SK-N-SH treated with all-trans-retinoic acid at 6 μM for 48 hours (cell line): ENCODE results near the gene ANLN.

Source experiments
- ATAC-seq: fragments of 200-7000 bp; cut with Tn5 transposase; 3 replicates; pipeline ENCODE4 v1.9.1; 2020; ENCODE audit warnings: mild to moderate bottlenecking, moderate library complexity
- ARNTL ChIP-seq: fragments of 450-650 bp; formaldehyde crosslinking; IDR thresholded peaks from 2 replicates; pipeline ENCODE4 v1.5.0; 2020; ENCODE audit warnings: low read depth, mild to moderate bottlenecking, moderate library complexity, borderline replicate concordance
- BACH2 ChIP-seq: fragments of 250-450 bp; sonication (Bioruptor Pico); IDR thresholded peaks from 2 replicates; pipeline ENCODE4 v1.9.0; 2021; ENCODE audit warnings: mild to moderate bottlenecking, borderline replicate concordance
- CSDC2 ChIP-seq: fragments of 250-450 bp; sonication (Bioruptor Pico); IDR thresholded peaks from 2 replicates; pipeline ENCODE4 v1.5.0; 2020; ENCODE audit warnings: mild to moderate bottlenecking, moderate library complexity
- CSRNP3 ChIP-seq: fragments of 250-450 bp; sonication (Bioruptor Pico); IDR thresholded peaks from 2 replicates; pipeline ENCODE4 v1.5.1; 2021; ENCODE audit warnings: mild to moderate bottlenecking, moderate library complexity
- ESRRG ChIP-seq: fragments of 250-450 bp; sonication (Bioruptor Pico); IDR thresholded peaks from 2 replicates; pipeline ENCODE4 v1.6.1; 2021; ENCODE audit warnings: mild to moderate bottlenecking
- GLIS3 ChIP-seq: fragments of 250-450 bp; sonication (Bioruptor Pico); IDR thresholded peaks from 2 replicates; pipeline ENCODE4 v1.5.0; 2020; ENCODE audit warnings: mild to moderate bottlenecking, moderate library complexity
- ISL1 ChIP-seq: fragments of 250-450 bp; sonication (Bioruptor Pico); IDR thresholded peaks from 2 replicates; pipeline ENCODE4 v2.1.2; 2022; ENCODE audit warnings: mild to moderate bottlenecking, moderate library complexity
- OSR1 ChIP-seq: fragments of 250-450 bp; sonication (Bioruptor Pico); IDR thresholded peaks from 2 replicates; pipeline ENCODE4 v1.8.0; 2022; ENCODE audit warnings: moderate library complexity, mild to moderate bottlenecking, inconsistent platforms
- PATZ1 ChIP-seq: fragments of 250-450 bp; sonication (Bioruptor Pico); IDR thresholded peaks from 2 replicates; pipeline ENCODE4 v1.8.0; 2020; ENCODE audit warnings: mild to moderate bottlenecking, moderate library complexity, borderline replicate concordance
- POU6F1 ChIP-seq: fragments of 250-450 bp; sonication (Bioruptor Pico); IDR thresholded peaks from 2 replicates; pipeline ENCODE4 v1.8.0; 2021; ENCODE audit warnings: low read depth, mild to moderate bottlenecking, moderate library complexity, borderline replicate concordance
- PPARA ChIP-seq: fragments of 250-450 bp; sonication (Bioruptor Pico); IDR thresholded peaks from 2 replicates; pipeline ENCODE4 v1.5.0; 2020; ENCODE audit warnings: mild to moderate bottlenecking, borderline replicate concordance
- RARB ChIP-seq: fragments of 250-450 bp; sonication (Bioruptor Pico); IDR thresholded peaks from 2 replicates; pipeline ENCODE4 v1.8.0; 2021; ENCODE audit warnings: mild to moderate bottlenecking, moderate library complexity
- SNAI2 ChIP-seq: fragments of 250-450 bp; sonication (Bioruptor Pico); IDR thresholded peaks from 2 replicates; pipeline ENCODE4 v1.5.0; 2020; ENCODE audit warnings: mild to moderate bottlenecking, moderate library complexity
- TCF4 ChIP-seq: fragments of 250-450 bp; sonication (Bioruptor Pico); IDR thresholded peaks from 2 replicates; pipeline ENCODE4 v1.8.0; 2021; ENCODE audit warnings: mild to moderate bottlenecking, moderate library complexity, borderline replicate concordance
- TOX ChIP-seq: fragments of 250-450 bp; sonication (Bioruptor Pico); IDR thresholded peaks from 2 replicates; pipeline ENCODE4 v1.8.0; 2021; ENCODE audit warnings: mild to moderate bottlenecking, moderate library complexity, borderline replicate concordance
- TSHZ2 ChIP-seq: fragments of 250-450 bp; sonication (Bioruptor Pico); IDR thresholded peaks from 2 replicates; pipeline ENCODE4 v1.5.0; 2020; ENCODE audit warnings: mild to moderate bottlenecking, moderate library complexity
- ZC3H10 ChIP-seq: fragments of 250-450 bp; sonication (Bioruptor Pico); IDR thresholded peaks from 2 replicates; pipeline ENCODE4 v1.5.1; 2021; ENCODE audit warnings: mild to moderate bottlenecking, moderate library complexity
- ZFP3 ChIP-seq: fragments of 250-450 bp; sonication (Bioruptor Pico); IDR thresholded peaks from 2 replicates; pipeline ENCODE4 v1.5.0; 2020; ENCODE audit warnings: mild to moderate bottlenecking, moderate library complexity
- ZFP30 ChIP-seq: fragments of 450-650 bp; formaldehyde crosslinking; IDR thresholded peaks from 2 replicates; pipeline ENCODE4 v1.5.0; 2022; ENCODE audit warnings: mild to moderate bottlenecking, moderate library complexity
- ZNF565 ChIP-seq: fragments of 450-650 bp; formaldehyde crosslinking; conservative IDR thresholded peaks from 2 replicates; pipeline ENCODE4 v1.5.0; 2020; ENCODE audit warnings: low read depth, mild to moderate bottlenecking, moderate library complexity
- ZNF70 ChIP-seq: fragments of 450-650 bp; formaldehyde crosslinking; IDR thresholded peaks from 2 replicates; pipeline ENCODE4 v1.5.0; 2020; ENCODE audit warnings: mild to moderate bottlenecking, moderate library complexity
- ZNF8 ChIP-seq: fragments of 450-650 bp; formaldehyde crosslinking; IDR thresholded peaks from 2 replicates; pipeline ENCODE4 v1.5.0; 2020; ENCODE audit warnings: mild to moderate bottlenecking, moderate library complexity
- TF ChIP-seq, protein P1 (sequence below): fragments of 250-450 bp; sonication (Bioruptor Pico); IDR thresholded peaks from 2 replicates; pipeline ENCODE4 v1.5.1; 2020; ENCODE audit warnings: low read depth, mild to moderate bottlenecking, moderate library complexity

The ANLN gene

GRCh38 chr7:36422072-36422471, 32.4 kb downstream of the ANLN start:
- no peak for TF ChIP-seq PATZ1 (CRISPR knock-in tag)
- no peak for TF ChIP-seq RARB (CRISPR knock-in tag)
- ATAC-seq: no peak

- no peak for TF ChIP-seq ZFP30 (CRISPR knock-in tag)
- no peak for TF ChIP-seq ZNF70 (CRISPR knock-in tag)
- TF ChIP-seq, protein P1, sequence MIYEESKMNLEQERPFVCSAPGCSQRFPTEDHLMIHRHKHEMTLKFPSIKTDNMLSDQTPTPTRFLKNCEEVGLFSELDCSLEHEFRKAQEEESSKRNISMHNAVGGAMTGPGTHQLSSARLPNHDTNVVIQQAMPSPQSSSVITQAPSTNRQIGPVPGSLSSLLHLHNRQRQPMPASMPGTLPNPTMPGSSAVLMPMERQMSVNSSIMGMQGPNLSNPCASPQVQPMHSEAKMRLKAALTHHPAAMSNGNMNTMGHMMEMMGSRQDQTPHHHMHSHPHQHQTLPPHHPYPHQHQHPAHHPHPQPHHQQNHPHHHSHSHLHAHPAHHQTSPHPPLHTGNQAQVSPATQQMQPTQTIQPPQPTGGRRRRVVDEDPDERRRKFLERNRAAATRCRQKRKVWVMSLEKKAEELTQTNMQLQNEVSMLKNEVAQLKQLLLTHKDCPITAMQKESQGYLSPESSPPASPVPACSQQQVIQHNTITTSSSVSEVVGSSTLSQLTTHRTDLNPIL (CRISPR knock-in tag): no peak
- TF ChIP-seq BACH2: no peak
- TF ChIP-seq TSHZ2: peak; percentile 45; the same call in 1 of the 2 replicates
- no peak for TF ChIP-seq GLIS3 (CRISPR knock-in tag)
- TF ChIP-seq TCF4 (CRISPR knock-in tag): peak; percentile 84; the same call in 1 of the 2 replicates
- TF ChIP-seq OSR1 (CRISPR knock-in tag): no peak
- no peak for TF ChIP-seq CSRNP3 (CRISPR knock-in tag)
- TF ChIP-seq PPARA (CRISPR knock-in tag): 0 out of 2 replicates have a peak, but pooled peaks have one; percentile 26
- TF ChIP-seq CSDC2 (CRISPR knock-in tag): no peak
- no peak for TF ChIP-seq PATZ1 (CRISPR knock-in tag)
- no peak for TF ChIP-seq ZC3H10 (CRISPR knock-in tag)
- TF ChIP-seq RARB (CRISPR knock-in tag): no peak
- TF ChIP-seq ARNTL (CRISPR knock-in tag): no peak
- TF ChIP-seq ZNF565: no peak
- no peak for TF ChIP-seq ZFP3 (CRISPR knock-in tag)
- no peak for TF ChIP-seq SNAI2 (CRISPR knock-in tag)
- TF ChIP-seq ISL1 (CRISPR knock-in tag): peak; percentile 75
- TF ChIP-seq ESRRG (CRISPR knock-in tag): no peak
- no peak for TF ChIP-seq TOX (CRISPR knock-in tag)
- no peak for TF ChIP-seq ZNF8
- no peak for TF ChIP-seq POU6F1 (CRISPR knock-in tag)
- ATAC-seq: 0 out of 3 replicates have a peak, but pooled peaks have one; percentile 22
Observed at GRCh38 chr7:36423633-36424032, 34.0 kb downstream of the ANLN start.
